ENCODE results near the gene PRKCB. TPM values are rescaled to one million over a fixed set of nuclear protein-coding genes. Genes with fewer than 3 reads are reported as not detected.

PRKCB gene
- total RNA-seq, 6 donors from 2014 or later: 9.6 to 28.0 (median 13.9) TPM

GRCh38 chr16:24132797-24133155, 297.0 kb downstream of the PRKCB start:
- Histone ChIP-seq H3K27ac (no peak overlapping the region), H3K36me3 (no peaks in the 10 kb centered on the region), H3K9me3 (no peaks in the 10 kb centered on the region), H3K4me1 (no peaks in the 10 kb centered on the region), H3K4me3 (no peak overlapping the region), H3K27me3 (no peaks in the 10 kb centered on the region)
- TF ChIP-seq CTCF (IDR thresholded peaks at IDR 0.05): no peak
- TF ChIP-seq EP300 (IDR thresholded peaks at IDR 0.05): no peak
- no peak for TF ChIP-seq POLR2A (IDR thresholded peaks at IDR 0.05)
- TF ChIP-seq POLR2AphosphoS5 (IDR thresholded peaks at IDR 0.05): no peak
- WGBS, 2 donors: 79 to 83% methylated on average over 3 of the region's 3 CpGs
- ATAC-seq (ENCODE audit: low FRiP score in 2 of 2) (no peak), DNase-seq (no peak)

GRCh38 chr16:24135624-24136565, 300.1 kb downstream of the PRKCB start:
- Histone ChIP-seq H3K4me3 (no peak overlapping the region), H3K27me3 (no peaks in the 10 kb centered on the region), H3K27ac (no peak overlapping the region), H3K4me1 (no peaks in the 10 kb centered on the region), H3K36me3 (no peaks in the 10 kb centered on the region), H3K9me3 (no peaks in the 10 kb centered on the region)
- ATAC-seq (ENCODE audit: low FRiP score in 2 of 2): no peak
- WGBS, 2 donors: 69 to 75% methylated on average over 9 of the region's 9 CpGs
- DNase-seq: no peak
- TF ChIP-seq CTCF (IDR thresholded peaks at IDR 0.05) (no peak), EP300 (IDR thresholded peaks at IDR 0.05) (no peak), POLR2AphosphoS5 (IDR thresholded peaks at IDR 0.05) (no peak), POLR2A (IDR thresholded peaks at IDR 0.05) (no peak)

GRCh38 chr16:24138024-24138423, 302.2 kb downstream of the PRKCB start:
- Histone ChIP-seq H3K27me3 (no peaks in the 10 kb centered on the region), H3K36me3 (no peaks in the 10 kb centered on the region), H3K4me1 (no peaks in the 10 kb centered on the region), H3K4me3 (no peak overlapping the region), H3K27ac (no peak overlapping the region), H3K9me3 (no peaks in the 10 kb centered on the region)
- DNase-seq: no peak
- WGBS, 2 donors: 59 to 61% methylated on average over 2 of the region's 2 CpGs
- TF ChIP-seq POLR2AphosphoS5 (IDR thresholded peaks at IDR 0.05) (no peak), EP300 (IDR thresholded peaks at IDR 0.05) (no peak), CTCF (IDR thresholded peaks at IDR 0.05) (no peak), POLR2A (IDR thresholded peaks at IDR 0.05) (no peak)
- no peak for ATAC-seq (ENCODE audit: low FRiP score in 2 of 2)

- Histone ChIP-seq H3K4me1 (no peaks in the 10 kb centered on the region), H3K27me3 (no peaks in the 10 kb centered on the region), H3K9me3 (no peaks in the 10 kb centered on the region), H3K36me3 (no peaks in the 10 kb centered on the region), H3K27ac (no peak overlapping the region), H3K4me3 (no peak overlapping the region)
- 0 to 94% methylated on average over 1 to 2 of the region's 2 CpGs for WGBS, 2 donors
- TF ChIP-seq CTCF (IDR thresholded peaks at IDR 0.05) (no peak), POLR2A (IDR thresholded peaks at IDR 0.05) (no peak), EP300 (IDR thresholded peaks at IDR 0.05) (no peak), POLR2AphosphoS5 (IDR thresholded peaks at IDR 0.05) (no peak)
- ATAC-seq (ENCODE audit: low FRiP score in 2 of 2): no peak
- no peak for DNase-seq
These were observed 302.8 kb downstream of the PRKCB start for GRCh38 chr16:24138575-24138974.

- Histone ChIP-seq H3K36me3 (no peaks in the 10 kb centered on the region), H3K27ac (no peak overlapping the region), H3K27me3 (no peaks in the 10 kb centered on the region), H3K4me1 (no peaks in the 10 kb centered on the region), H3K4me3 (no peak overlapping the region), H3K9me3 (no peaks in the 10 kb centered on the region)
- ATAC-seq (ENCODE audit: low FRiP score in 2 of 2) (no peak), DNase-seq (no peak)
- 76 to 82% methylated on average over 3 of the region's 3 CpGs for WGBS, 2 donors
- TF ChIP-seq EP300 (IDR thresholded peaks at IDR 0.05) (no peak), POLR2AphosphoS5 (IDR thresholded peaks at IDR 0.05) (no peak), CTCF (IDR thresholded peaks at IDR 0.05) (no peak), POLR2A (IDR thresholded peaks at IDR 0.05) (no peak)
These were observed 303.5 kb downstream of the PRKCB start for GRCh38 chr16:24139282-24139681.

Measured in upper lobe of left lung (tissue), 6 donors.